SH-SY5Y (cell line): ENCODE results near the gene ZNF618.

ENCODE experiments used
- GATA2 ChIP-seq: IDR thresholded peaks from 2 replicates; pipeline ENCODE4 v1.6.1; 2011; ENCODE audit warnings: mild to moderate bottlenecking, low read depth, low read length
- GATA3 ChIP-seq: IDR thresholded peaks from 2 replicates; pipeline ENCODE4 v1.6.1; 2011; ENCODE audit warnings: low read depth, mild to moderate bottlenecking, low read length, moderate library complexity

DNA sequence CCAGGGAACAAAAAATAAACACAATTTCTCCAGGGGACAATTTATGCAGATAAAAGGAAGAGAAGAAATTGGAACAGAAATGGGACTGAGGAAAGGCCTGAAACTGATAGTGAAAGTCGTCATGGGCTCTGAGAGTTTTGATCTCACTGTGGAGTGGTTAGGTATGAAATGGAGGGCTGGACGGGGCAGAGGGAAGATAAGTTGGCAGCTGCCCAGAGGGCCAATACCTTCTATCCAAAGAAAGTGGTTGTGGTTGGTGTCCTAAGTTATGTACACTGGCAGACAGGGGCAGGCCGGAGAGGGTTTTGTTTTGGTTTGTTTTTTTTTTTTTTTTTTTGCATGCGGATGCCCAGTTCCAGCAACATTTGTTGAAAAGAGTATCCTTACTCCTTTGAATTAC is 46.1 kb downstream of the ZNF618 start:
- TF ChIP-seq GATA2 (no peak), GATA3 (no peak)
